Activated naive CD8-positive, alpha-beta T cell treated with anti-CD3 and anti-CD28 coated beads, Interleukin-2, amount 10 ng/mL, durations not matched to agents 7 days and 5 days (primary cell): ENCODE data around the gene BEX3. TPM values are rescaled to one million over a fixed set of nuclear protein-coding genes. Genes with fewer than 3 reads are reported as not detected.
"Not testable (repeated sequence)": the region's sequence is repeated elsewhere in the genome, so short reads cannot be mapped to it uniquely, and the experiment has no call there.

ENCODE experiments used
- ATAC-seq: fragments of 150-1000 bp; cut with Tn5 transposase; one replicate; pipeline ENCODE4 v1.10.0; 2021; ENCODE audit warnings: low read depth, moderate library complexity
- POLR2A ChIA-PET: fragments of 350-600 bp; sonication (Branson Sonifier 250); formaldehyde crosslinking; loops from one replicate; lab custom pipeline; 2021; ENCODE audit warnings: antibody characterized with exemption; lab: Charles Lee
- DNase-seq: peaks from one replicate; pipeline ENCODE4 v3.0.0; 2021
- H3K27ac Mint-ChIP-seq: one replicate; pipeline ENCODE4 v1.8.0; 2022; ENCODE audit warnings: mild to moderate bottlenecking, mixed read lengths
- H3K27me3 Mint-ChIP-seq: one replicate; pipeline ENCODE4 v1.8.0; 2022; ENCODE audit warnings: mild to moderate bottlenecking, moderate library complexity, mixed read lengths
- H3K36me3 Mint-ChIP-seq: one replicate; pipeline ENCODE4 v1.8.0; 2021; ENCODE audit warnings: mild to moderate bottlenecking, mixed read lengths
- H3K4me1 Mint-ChIP-seq: one replicate; pipeline ENCODE4 v1.8.0; 2021; ENCODE audit warnings: mixed read lengths
- H3K4me3 Mint-ChIP-seq: one replicate; pipeline ENCODE4 v1.8.0; 2022; ENCODE audit warnings: mild to moderate bottlenecking, moderate library complexity, mixed read lengths
- H3K9me3 Mint-ChIP-seq: one replicate; pipeline ENCODE4 v1.8.0; 2021; ENCODE audit warnings: mixed read lengths
- total RNA-seq, 2 experiments: library from RNA; stranded (reverse); gene quantifications; one replicate each; pipeline ENCODE4 v1.2.3, GENCODE V29; 2021

The BEX3 gene
- total RNA-seq, 2 experiments from 2014 or later = 15.1 to 15.8 TPM

GRCh38 chrX:103396660-103397059 is 20.3 kb downstream of the BEX3 start:
- Mint-ChIP-seq H3K4me1 (peaks cover 2% of the 10 kb centered on the region), H3K36me3 (no peaks in the 10 kb centered on the region), H3K9me3 (no peaks in the 10 kb centered on the region), H3K4me3 (no peak overlapping the region), H3K27ac (no peak overlapping the region), H3K27me3 (peaks cover 1% of the 10 kb centered on the region)
- POLR2A ChIA-PET = no interaction called here
- DNase-seq = no peak
- ATAC-seq = no peak

GRCh38 chrX:103397707-103398106 is 21.4 kb downstream of the BEX3 start:
- no peak overlapping the region for H3K27ac Mint-ChIP-seq
- POLR2A ChIA-PET = no interaction called here
- peaks cover 4% of the 10 kb centered on the region for H3K27me3 Mint-ChIP-seq
- H3K4me3 Mint-ChIP-seq = no peak overlapping the region
- peaks cover 2% of the 10 kb centered on the region for H3K4me1 Mint-ChIP-seq
- ATAC-seq = no peak
- H3K9me3 Mint-ChIP-seq = no peaks in the 10 kb centered on the region
- DNase-seq = no peak
- H3K36me3 Mint-ChIP-seq = no peaks in the 10 kb centered on the region

GRCh38 chrX:103398421-103398864 is 22.1 kb downstream of the BEX3 start:
- Mint-ChIP-seq H3K4me3 (no peak overlapping the region), H3K27ac (no peak overlapping the region), H3K4me1 (peaks cover 2% of the 10 kb centered on the region), H3K36me3 (no peaks in the 10 kb centered on the region), H3K27me3 (peaks cover 4% of the 10 kb centered on the region), H3K9me3 (no peaks in the 10 kb centered on the region)
- no peak for DNase-seq
- POLR2A ChIA-PET = no interaction called here
- no peak for ATAC-seq

GRCh38 chrX:103399744-103400143 is 23.4 kb downstream of the BEX3 start:
- Mint-ChIP-seq H3K27me3 (peaks cover 9% of the 10 kb centered on the region), H3K4me1 (peaks cover 9% of the 10 kb centered on the region), H3K9me3 (no peaks in the 10 kb centered on the region), H3K4me3 (no peak overlapping the region), H3K36me3 (no peaks in the 10 kb centered on the region), H3K27ac (no peak overlapping the region)
- POLR2A ChIA-PET = no interaction called here
- DNase-seq (no peak), ATAC-seq (no peak)

- Mint-ChIP-seq H3K4me1 (peaks cover 9% of the 10 kb centered on the region), H3K27ac (no peak overlapping the region)
- POLR2A ChIA-PET = no interaction called here
Measured at GRCh38 chrX:103400931-103401330, 24.6 kb downstream of the BEX3 start.

GRCh38 chrX:103404231-103405008 is 28.1 kb downstream of the BEX3 start:
- POLR2A ChIA-PET = no interaction called here
- H3K27ac Mint-ChIP-seq = peak overlapping the region; percentile 63
- H3K36me3 Mint-ChIP-seq = no peaks in the 10 kb centered on the region
- DNase-seq (peak; percentile 51), ATAC-seq (peak; percentile 78)
- peak overlapping the region; percentile 91 for H3K4me3 Mint-ChIP-seq
- peaks cover 9% of the 10 kb centered on the region for H3K27me3 Mint-ChIP-seq
- peaks cover 7% of the 10 kb centered on the region for H3K4me1 Mint-ChIP-seq
- H3K9me3 Mint-ChIP-seq = no peaks in the 10 kb centered on the region

More at GRCh38 chrX:103400931-103401330, 24.6 kb downstream of the BEX3 start:
- DNase-seq = no peak
- Mint-ChIP-seq H3K9me3 (no peaks in the 10 kb centered on the region), H3K27me3 (peaks cover 9% of the 10 kb centered on the region), H3K36me3 (no peaks in the 10 kb centered on the region), H3K4me3 (no peak overlapping the region)
- ATAC-seq = no peak

GRCh38 chrX:103405009-103405333 is 28.6 kb downstream of the BEX3 start:
- Mint-ChIP-seq H3K9me3 (no peaks in the 10 kb centered on the region), H3K27me3 (peaks cover 9% of the 10 kb centered on the region), H3K4me3 (peak overlapping the region; percentile 91), H3K27ac (no peak overlapping the region), H3K36me3 (no peaks in the 10 kb centered on the region), H3K4me1 (peaks cover 7% of the 10 kb centered on the region)
- POLR2A ChIA-PET = no interaction called here
- ATAC-seq = no peak
- DNase-seq = no peak

DNA sequence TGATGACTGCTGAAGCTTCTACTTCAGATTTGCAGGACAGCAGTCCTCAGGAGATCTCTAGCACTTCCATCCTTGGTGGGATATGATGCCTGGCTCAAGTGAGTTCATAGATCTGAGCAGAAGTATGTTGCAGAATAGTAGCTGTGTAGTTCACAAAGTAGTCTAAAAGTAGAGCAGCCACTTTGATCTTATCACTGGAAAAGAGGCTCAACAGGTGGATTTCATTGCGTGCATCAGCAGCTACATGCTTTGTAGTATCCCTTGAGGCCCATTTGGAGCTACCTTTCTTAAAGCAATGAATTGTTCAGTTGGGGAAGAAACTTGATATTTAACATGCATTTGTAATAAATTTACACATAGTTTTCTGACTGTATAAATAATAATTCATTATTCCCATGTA is 29.9 kb downstream of the BEX3 start:
- Mint-ChIP-seq H3K4me1 (peaks cover 7% of the 10 kb centered on the region), H3K4me3 (no peak overlapping the region), H3K9me3 (no peaks in the 10 kb centered on the region), H3K27me3 (peaks cover 9% of the 10 kb centered on the region), H3K36me3 (no peaks in the 10 kb centered on the region), H3K27ac (no peak overlapping the region)
- POLR2A ChIA-PET = no interaction called here
- DNase-seq = no peak
- ATAC-seq = no peak

- POLR2A ChIA-PET = no interaction called here
- no peak for ATAC-seq
Measured at GRCh38 chrX:103407776-103408175, 31.4 kb downstream of the BEX3 start.

GRCh38 chrX:103411721-103412120 is 35.4 kb downstream of the BEX3 start:
- H3K27me3 Mint-ChIP-seq, POLR2A ChIA-PET, ATAC-seq, DNase-seq, H3K9me3 Mint-ChIP-seq, H3K27ac Mint-ChIP-seq, H3K4me1 Mint-ChIP-seq, H3K36me3 Mint-ChIP-seq, H3K4me3 Mint-ChIP-seq: not testable (repeated sequence)

More at GRCh38 chrX:103407776-103408175, 31.4 kb downstream of the BEX3 start:
- Mint-ChIP-seq H3K4me1 (peaks cover 7% of the 10 kb centered on the region), H3K27me3 (peaks cover 7% of the 10 kb centered on the region), H3K9me3 (no peaks in the 10 kb centered on the region), H3K27ac (no peak overlapping the region), H3K4me3 (no peak overlapping the region), H3K36me3 (no peaks in the 10 kb centered on the region)
- DNase-seq = no peak

- H3K36me3 Mint-ChIP-seq = no peaks in the 10 kb centered on the region
- no peak for ATAC-seq
- no peak overlapping the region for H3K27ac Mint-ChIP-seq
- no peaks in the 10 kb centered on the region for H3K27me3 Mint-ChIP-seq
- DNase-seq = no peak
- H3K4me1 Mint-ChIP-seq = peaks cover 4% of the 10 kb centered on the region
- no peaks in the 10 kb centered on the region for H3K9me3 Mint-ChIP-seq
- POLR2A ChIA-PET = no interaction called here
- no peak overlapping the region for H3K4me3 Mint-ChIP-seq
Measured at GRCh38 chrX:103413705-103414387, 37.5 kb downstream of the BEX3 start.

- no peaks in the 10 kb centered on the region for H3K36me3 Mint-ChIP-seq
- POLR2A ChIA-PET = no interaction called here
Measured at GRCh38 chrX:103414561-103414960, 38.2 kb downstream of the BEX3 start.

DNA sequence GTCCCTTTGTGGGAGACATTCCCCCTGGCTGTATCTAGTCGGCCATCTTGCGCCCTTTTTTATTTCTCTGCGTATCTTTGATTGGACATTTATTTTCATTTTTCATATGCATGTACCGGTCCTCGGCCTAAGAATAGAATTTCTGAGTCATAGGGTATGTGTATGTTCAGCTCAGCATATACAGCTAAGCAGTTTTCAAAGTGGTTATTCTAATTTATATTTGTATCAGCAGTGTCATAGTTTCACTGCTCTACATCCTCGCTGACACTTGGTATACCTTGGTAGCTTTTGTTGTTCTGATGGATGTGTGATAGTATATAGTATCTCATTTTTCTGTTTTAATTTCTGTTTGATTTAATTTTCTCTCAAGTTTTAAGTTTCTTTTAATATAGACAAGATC is 38.7 kb downstream of the BEX3 start:
- Mint-ChIP-seq H3K27ac (no peak overlapping the region), H3K9me3 (no peaks in the 10 kb centered on the region), H3K4me3 (no peak overlapping the region), H3K36me3 (no peaks in the 10 kb centered on the region), H3K27me3 (no peaks in the 10 kb centered on the region), H3K4me1 (peaks cover 4% of the 10 kb centered on the region)
- ATAC-seq (no peak), DNase-seq (no peak)
- POLR2A ChIA-PET = no interaction called here

More at GRCh38 chrX:103414561-103414960, 38.2 kb downstream of the BEX3 start:
- ATAC-seq (no peak), DNase-seq (no peak)
- H3K27ac Mint-ChIP-seq = no peak overlapping the region
- H3K4me3 Mint-ChIP-seq = no peak overlapping the region
- H3K9me3 Mint-ChIP-seq = no peaks in the 10 kb centered on the region
- H3K4me1 Mint-ChIP-seq = peaks cover 4% of the 10 kb centered on the region
- no peaks in the 10 kb centered on the region for H3K27me3 Mint-ChIP-seq

- Mint-ChIP-seq H3K4me1 (peaks cover 4% of the 10 kb centered on the region), H3K36me3 (no peaks in the 10 kb centered on the region), H3K27me3 (no peaks in the 10 kb centered on the region), H3K27ac (no peak overlapping the region), H3K4me3 (no peak overlapping the region), H3K9me3 (no peaks in the 10 kb centered on the region)
- DNase-seq = no peak
- POLR2A ChIA-PET = no interaction called here
- peak; percentile 42 for ATAC-seq
Measured at GRCh38 chrX:103415528-103415927, 39.2 kb downstream of the BEX3 start.
